HEK293 (cell line): Measurements from ENCODE around the gene CPNE8.

Source experiments
- BCL11A ChIP-seq: fragments of 450-650 bp; formaldehyde crosslinking; IDR thresholded peaks from 2 replicates; pipeline ENCODE4 v1.5.1; 2016; ENCODE audit warnings: low read depth, missing biosample characterization, missing genetic modification characterization
- FEZF1 ChIP-seq: fragments of 450-650 bp; formaldehyde crosslinking; IDR thresholded peaks from 2 replicates; pipeline ENCODE4 v1.5.1; 2016; ENCODE audit warnings: missing biosample characterization, missing genetic modification characterization
- MEIS1 ChIP-seq: sonication (generic); formaldehyde crosslinking; IDR thresholded peaks from 2 replicates; pipeline ENCODE4 v1.8.1; 2022; ENCODE audit warnings: missing genetic modification reagents, mild to moderate bottlenecking, borderline replicate concordance
- PRDM1 ChIP-seq: fragments of 450-650 bp; formaldehyde crosslinking; IDR thresholded peaks from 2 replicates; pipeline ENCODE4; 2016; ENCODE audit warnings: missing biosample characterization, missing genetic modification characterization
- ZBTB17 ChIP-seq: fragments of 450-650 bp; formaldehyde crosslinking; IDR thresholded peaks from 2 replicates; pipeline ENCODE4 v1.5.1; 2016; ENCODE audit warnings: missing biosample characterization, missing genetic modification characterization
- ZFP69B ChIP-seq: fragments of 450-650 bp; formaldehyde crosslinking; IDR thresholded peaks from 2 replicates; pipeline ENCODE4 v1.5.1; 2016; ENCODE audit warnings: missing biosample characterization, missing genetic modification characterization
- ZNF138 ChIP-seq: fragments of 450-650 bp; formaldehyde crosslinking; IDR thresholded peaks from 2 replicates; pipeline ENCODE4 v1.5.1; 2016; ENCODE audit warnings: missing biosample characterization, missing genetic modification characterization, borderline replicate concordance
- ZNF155 ChIP-seq: fragments of 450-650 bp; formaldehyde crosslinking; IDR thresholded peaks from 2 replicates; pipeline ENCODE4 v1.5.1; 2016; ENCODE audit warnings: missing biosample characterization, missing genetic modification characterization
- ZNF16 ChIP-seq: fragments of 450-650 bp; formaldehyde crosslinking; IDR thresholded peaks from 2 replicates; pipeline ENCODE4 v1.5.1; 2016; ENCODE audit warnings: low read depth, missing biosample characterization, missing genetic modification characterization
- ZNF175 ChIP-seq: fragments of 450-650 bp; formaldehyde crosslinking; IDR thresholded peaks from 2 replicates; pipeline ENCODE4 v1.5.1; 2016; ENCODE audit warnings: missing biosample characterization, missing genetic modification characterization
- ZNF302 ChIP-seq: fragments of 450-650 bp; formaldehyde crosslinking; IDR thresholded peaks from 2 replicates; pipeline ENCODE4 v1.5.1; 2016; ENCODE audit warnings: missing biosample characterization, missing genetic modification characterization, low read depth
- ZNF341 ChIP-seq: fragments of 450-650 bp; formaldehyde crosslinking; IDR thresholded peaks from 2 replicates; pipeline ENCODE4; 2016; ENCODE audit warnings: low read depth, missing biosample characterization, missing genetic modification characterization
- ZNF37A ChIP-seq: fragments of 450-650 bp; IDR thresholded peaks from 2 replicates; pipeline ENCODE4 v1.5.1; 2018; ENCODE audit warnings: missing biosample characterization, missing genetic modification characterization
- ZNF423 ChIP-seq: fragments of 450-650 bp; formaldehyde crosslinking; IDR thresholded peaks from 2 replicates; pipeline ENCODE4 v1.5.1; 2016; ENCODE audit warnings: missing biosample characterization, missing genetic modification characterization
- ZNF549 ChIP-seq: fragments of 450-650 bp; IDR thresholded peaks from 2 replicates; pipeline ENCODE4 v1.5.1; 2018; ENCODE audit warnings: missing biosample characterization, missing genetic modification characterization, mild to moderate bottlenecking, inconsistent platforms, moderate library complexity
- ZNF560 ChIP-seq: fragments of 450-650 bp; formaldehyde crosslinking; IDR thresholded peaks from 2 replicates; pipeline ENCODE4 v1.5.1; 2017; ENCODE audit warnings: missing biosample characterization, missing genetic modification characterization, borderline replicate concordance
- ZNF600 ChIP-seq: fragments of 450-650 bp; formaldehyde crosslinking; IDR thresholded peaks from 2 replicates; pipeline ENCODE4 v1.5.1; 2016; ENCODE audit warnings: missing biosample characterization, missing genetic modification characterization
- ZNF629 ChIP-seq: fragments of 450-650 bp; formaldehyde crosslinking; IDR thresholded peaks from 2 replicates; pipeline ENCODE4 v1.5.1; 2017; ENCODE audit warnings: missing biosample characterization, missing genetic modification characterization
- ZNF747 ChIP-seq: fragments of 450-650 bp; formaldehyde crosslinking; IDR thresholded peaks from 2 replicates; pipeline ENCODE4 v1.5.1; 2016; ENCODE audit warnings: missing biosample characterization, missing genetic modification characterization
- ZSCAN30 ChIP-seq: fragments of 450-650 bp; IDR thresholded peaks from 2 replicates; pipeline ENCODE4 v1.5.1; 2018; ENCODE audit warnings: missing biosample characterization, mild to moderate bottlenecking, missing genetic modification characterization, moderate library complexity
- TF ChIP-seq, protein P1 (sequence below): fragments of 450-650 bp; formaldehyde crosslinking; IDR thresholded peaks from 2 replicates; pipeline ENCODE4 v1.5.1; 2017; ENCODE audit warnings: missing biosample characterization, missing genetic modification characterization
- TF ChIP-seq, protein P2 (sequence below): fragments of 450-650 bp; formaldehyde crosslinking; IDR thresholded peaks from 2 replicates; pipeline ENCODE4 v1.5.1; 2016; ENCODE audit warnings: missing biosample characterization, missing genetic modification characterization
- TF ChIP-seq, protein P3 (sequence below): fragments of 450-650 bp; formaldehyde crosslinking; IDR thresholded peaks from 2 replicates; pipeline ENCODE4 v1.5.1; 2016; ENCODE audit warnings: missing biosample characterization, missing genetic modification characterization
- TF ChIP-seq, protein P4 (sequence below): sonication (generic); formaldehyde crosslinking; IDR thresholded peaks from 2 replicates; pipeline ENCODE4 v1.8.1; 2022; ENCODE audit warnings: mild to moderate bottlenecking, moderate library complexity, missing genetic modification reagents
- TF ChIP-seq, protein P5 (sequence below): fragments of 450-650 bp; formaldehyde crosslinking; IDR thresholded peaks from 2 replicates; pipeline ENCODE4 v1.5.1; 2017; ENCODE audit warnings: missing biosample characterization, missing genetic modification characterization
- TF ChIP-seq, protein P6 (sequence below): fragments of 450-650 bp; formaldehyde crosslinking; IDR thresholded peaks from 2 replicates; pipeline ENCODE4 v1.5.1; 2016; ENCODE audit warnings: missing biosample characterization, missing genetic modification characterization
- TF ChIP-seq, protein P7 (sequence below): fragments of 450-650 bp; formaldehyde crosslinking; IDR thresholded peaks from 2 replicates; pipeline ENCODE4 v1.5.1; 2016; ENCODE audit warnings: missing biosample characterization, missing genetic modification characterization

The CPNE8 gene

DNA sequence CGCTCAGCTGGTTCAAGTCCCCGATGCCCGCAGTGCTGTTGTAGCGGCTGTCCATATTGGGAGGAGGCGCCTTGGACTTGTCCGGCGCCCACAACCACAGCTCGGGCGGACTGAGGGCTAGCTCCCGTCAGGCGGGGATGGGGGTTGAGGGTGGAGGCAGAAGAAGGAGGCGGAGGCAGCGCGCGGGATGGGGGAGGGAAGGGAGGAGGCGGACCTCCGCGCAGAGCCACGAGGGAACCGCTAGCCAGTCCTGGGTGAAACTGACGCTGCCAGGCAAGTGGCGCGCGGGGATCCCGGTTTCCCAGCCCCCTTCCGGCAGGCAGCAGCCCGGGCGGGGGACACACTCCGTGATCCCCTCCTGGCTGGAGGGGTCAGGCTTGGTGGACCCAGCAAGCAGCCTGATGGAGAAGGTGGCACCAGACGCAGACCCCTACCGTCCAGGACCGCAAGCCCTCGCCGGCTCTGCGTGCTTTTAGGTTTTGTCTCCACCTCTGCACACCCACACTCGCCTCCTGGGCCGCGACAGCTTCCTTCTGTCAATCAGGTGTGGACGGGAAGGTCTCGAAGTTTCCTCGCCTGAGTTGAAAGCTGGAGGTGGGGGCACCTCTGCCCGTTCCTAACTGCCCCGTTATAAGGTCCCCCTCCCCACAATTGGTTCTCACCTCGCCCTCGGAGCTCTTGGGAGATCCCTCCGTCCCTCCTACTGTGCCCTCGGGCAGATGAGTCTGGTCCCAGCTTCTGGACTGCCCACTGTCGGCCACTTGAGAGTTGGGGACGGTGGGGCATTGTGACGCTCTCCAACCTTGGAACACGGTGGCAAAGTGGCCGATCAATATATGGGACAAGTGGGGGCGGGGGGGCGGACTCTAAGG is at the start of gene CPNE8 (continued):
- TF ChIP-seq ZNF138 = no peak
- no peak for TF ChIP-seq ZNF560 (tag by site-specific recombination)
- TF ChIP-seq ZFP69B = peak; percentile 48; the same call in 1 of the 2 replicates
- TF ChIP-seq, protein P1, sequence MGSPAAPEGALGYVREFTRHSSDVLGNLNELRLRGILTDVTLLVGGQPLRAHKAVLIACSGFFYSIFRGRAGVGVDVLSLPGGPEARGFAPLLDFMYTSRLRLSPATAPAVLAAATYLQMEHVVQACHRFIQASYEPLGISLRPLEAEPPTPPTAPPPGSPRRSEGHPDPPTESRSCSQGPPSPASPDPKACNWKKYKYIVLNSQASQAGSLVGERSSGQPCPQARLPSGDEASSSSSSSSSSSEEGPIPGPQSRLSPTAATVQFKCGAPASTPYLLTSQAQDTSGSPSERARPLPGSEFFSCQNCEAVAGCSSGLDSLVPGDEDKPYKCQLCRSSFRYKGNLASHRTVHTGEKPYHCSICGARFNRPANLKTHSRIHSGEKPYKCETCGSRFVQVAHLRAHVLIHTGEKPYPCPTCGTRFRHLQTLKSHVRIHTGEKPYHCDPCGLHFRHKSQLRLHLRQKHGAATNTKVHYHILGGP (tag by site-specific recombination) = no peak
- TF ChIP-seq ZNF341 (tag by site-specific recombination) = no peak; the same call in 1 of the 2 replicates
- TF ChIP-seq ZNF37A (tag by site-specific recombination) = no peak
- no peak for TF ChIP-seq ZNF175
- TF ChIP-seq ZSCAN30 (tag by site-specific recombination) = no peak; the same call in 1 of the 2 replicates
- no peak for TF ChIP-seq ZNF302
- TF ChIP-seq ZNF747 (tag by site-specific recombination) = no peak
- TF ChIP-seq MEIS1 = no peak
- 0 out of 2 replicates have a peak, but pooled peaks have one; percentile 62 for TF ChIP-seq ZBTB17 (tag by site-specific recombination)
- TF ChIP-seq BCL11A (tag by site-specific recombination) = peak; percentile 28; the same call in 1 of the 2 replicates
- TF ChIP-seq, protein P2, sequence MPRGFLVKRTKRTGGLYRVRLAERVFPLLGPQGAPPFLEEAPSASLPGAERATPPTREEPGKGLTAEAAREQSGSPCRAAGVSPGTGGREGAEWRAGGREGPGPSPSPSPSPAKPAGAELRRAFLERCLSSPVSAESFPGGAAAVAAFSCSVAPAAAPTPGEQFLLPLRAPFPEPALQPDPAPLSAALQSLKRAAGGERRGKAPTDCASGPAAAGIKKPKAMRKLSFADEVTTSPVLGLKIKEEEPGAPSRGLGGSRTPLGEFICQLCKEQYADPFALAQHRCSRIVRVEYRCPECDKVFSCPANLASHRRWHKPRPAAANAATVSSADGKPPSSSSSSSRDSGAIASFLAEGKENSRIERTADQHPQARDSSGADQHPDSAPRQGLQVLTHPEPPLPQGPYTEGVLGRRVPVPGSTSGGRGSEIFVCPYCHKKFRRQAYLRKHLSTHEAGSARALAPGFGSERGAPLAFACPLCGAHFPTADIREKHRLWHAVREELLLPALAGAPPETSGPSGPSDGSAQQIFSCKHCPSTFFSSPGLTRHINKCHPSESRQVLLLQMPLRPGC = 0 out of 2 replicates have a peak, but pooled peaks have one; percentile 8
- peak; percentile 11; the same call in 1 of the 2 replicates for TF ChIP-seq ZNF629 (tag by site-specific recombination)
- TF ChIP-seq, protein P3, sequence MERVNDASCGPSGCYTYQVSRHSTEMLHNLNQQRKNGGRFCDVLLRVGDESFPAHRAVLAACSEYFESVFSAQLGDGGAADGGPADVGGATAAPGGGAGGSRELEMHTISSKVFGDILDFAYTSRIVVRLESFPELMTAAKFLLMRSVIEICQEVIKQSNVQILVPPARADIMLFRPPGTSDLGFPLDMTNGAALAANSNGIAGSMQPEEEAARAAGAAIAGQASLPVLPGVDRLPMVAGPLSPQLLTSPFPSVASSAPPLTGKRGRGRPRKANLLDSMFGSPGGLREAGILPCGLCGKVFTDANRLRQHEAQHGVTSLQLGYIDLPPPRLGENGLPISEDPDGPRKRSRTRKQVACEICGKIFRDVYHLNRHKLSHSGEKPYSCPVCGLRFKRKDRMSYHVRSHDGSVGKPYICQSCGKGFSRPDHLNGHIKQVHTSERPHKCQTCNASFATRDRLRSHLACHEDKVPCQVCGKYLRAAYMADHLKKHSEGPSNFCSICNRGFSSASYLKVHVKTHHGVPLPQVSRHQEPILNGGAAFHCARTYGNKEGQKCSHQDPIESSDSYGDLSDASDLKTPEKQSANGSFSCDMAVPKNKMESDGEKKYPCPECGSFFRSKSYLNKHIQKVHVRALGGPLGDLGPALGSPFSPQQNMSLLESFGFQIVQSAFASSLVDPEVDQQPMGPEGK (tag by site-specific recombination) = peak; percentile 84
- no peak; the same call in 1 of the 2 replicates for TF ChIP-seq ZNF423 (tag by site-specific recombination)
- TF ChIP-seq, protein P4, sequence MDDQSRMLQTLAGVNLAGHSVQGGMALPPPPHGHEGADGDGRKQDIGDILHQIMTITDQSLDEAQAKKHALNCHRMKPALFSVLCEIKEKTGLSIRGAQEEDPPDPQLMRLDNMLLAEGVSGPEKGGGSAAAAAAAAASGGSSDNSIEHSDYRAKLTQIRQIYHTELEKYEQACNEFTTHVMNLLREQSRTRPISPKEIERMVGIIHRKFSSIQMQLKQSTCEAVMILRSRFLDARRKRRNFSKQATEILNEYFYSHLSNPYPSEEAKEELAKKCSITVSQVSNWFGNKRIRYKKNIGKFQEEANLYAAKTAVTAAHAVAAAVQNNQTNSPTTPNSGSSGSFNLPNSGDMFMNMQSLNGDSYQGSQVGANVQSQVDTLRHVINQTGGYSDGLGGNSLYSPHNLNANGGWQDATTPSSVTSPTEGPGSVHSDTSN (CRISPR knock-in tag) = no peak
- TF ChIP-seq ZNF16 = no peak
- peak; percentile 94 for TF ChIP-seq FEZF1 (tag by site-specific recombination)
- no peak for TF ChIP-seq ZNF155 (tag by site-specific recombination)
- 0 out of 2 replicates have a peak, but pooled peaks have one; percentile 14 for TF ChIP-seq PRDM1 (tag by site-specific recombination)
- TF ChIP-seq, protein P5, sequence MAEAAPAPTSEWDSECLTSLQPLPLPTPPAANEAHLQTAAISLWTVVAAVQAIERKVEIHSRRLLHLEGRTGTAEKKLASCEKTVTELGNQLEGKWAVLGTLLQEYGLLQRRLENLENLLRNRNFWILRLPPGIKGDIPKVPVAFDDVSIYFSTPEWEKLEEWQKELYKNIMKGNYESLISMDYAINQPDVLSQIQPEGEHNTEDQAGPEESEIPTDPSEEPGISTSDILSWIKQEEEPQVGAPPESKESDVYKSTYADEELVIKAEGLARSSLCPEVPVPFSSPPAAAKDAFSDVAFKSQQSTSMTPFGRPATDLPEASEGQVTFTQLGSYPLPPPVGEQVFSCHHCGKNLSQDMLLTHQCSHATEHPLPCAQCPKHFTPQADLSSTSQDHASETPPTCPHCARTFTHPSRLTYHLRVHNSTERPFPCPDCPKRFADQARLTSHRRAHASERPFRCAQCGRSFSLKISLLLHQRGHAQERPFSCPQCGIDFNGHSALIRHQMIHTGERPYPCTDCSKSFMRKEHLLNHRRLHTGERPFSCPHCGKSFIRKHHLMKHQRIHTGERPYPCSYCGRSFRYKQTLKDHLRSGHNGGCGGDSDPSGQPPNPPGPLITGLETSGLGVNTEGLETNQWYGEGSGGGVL (tag by site-specific recombination) = peak; percentile 72
- TF ChIP-seq, protein P6, sequence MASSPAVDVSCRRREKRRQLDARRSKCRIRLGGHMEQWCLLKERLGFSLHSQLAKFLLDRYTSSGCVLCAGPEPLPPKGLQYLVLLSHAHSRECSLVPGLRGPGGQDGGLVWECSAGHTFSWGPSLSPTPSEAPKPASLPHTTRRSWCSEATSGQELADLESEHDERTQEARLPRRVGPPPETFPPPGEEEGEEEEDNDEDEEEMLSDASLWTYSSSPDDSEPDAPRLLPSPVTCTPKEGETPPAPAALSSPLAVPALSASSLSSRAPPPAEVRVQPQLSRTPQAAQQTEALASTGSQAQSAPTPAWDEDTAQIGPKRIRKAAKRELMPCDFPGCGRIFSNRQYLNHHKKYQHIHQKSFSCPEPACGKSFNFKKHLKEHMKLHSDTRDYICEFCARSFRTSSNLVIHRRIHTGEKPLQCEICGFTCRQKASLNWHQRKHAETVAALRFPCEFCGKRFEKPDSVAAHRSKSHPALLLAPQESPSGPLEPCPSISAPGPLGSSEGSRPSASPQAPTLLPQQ (tag by site-specific recombination) = peak; percentile 60; the same call in 1 of the 2 replicates
- TF ChIP-seq, protein P7, sequence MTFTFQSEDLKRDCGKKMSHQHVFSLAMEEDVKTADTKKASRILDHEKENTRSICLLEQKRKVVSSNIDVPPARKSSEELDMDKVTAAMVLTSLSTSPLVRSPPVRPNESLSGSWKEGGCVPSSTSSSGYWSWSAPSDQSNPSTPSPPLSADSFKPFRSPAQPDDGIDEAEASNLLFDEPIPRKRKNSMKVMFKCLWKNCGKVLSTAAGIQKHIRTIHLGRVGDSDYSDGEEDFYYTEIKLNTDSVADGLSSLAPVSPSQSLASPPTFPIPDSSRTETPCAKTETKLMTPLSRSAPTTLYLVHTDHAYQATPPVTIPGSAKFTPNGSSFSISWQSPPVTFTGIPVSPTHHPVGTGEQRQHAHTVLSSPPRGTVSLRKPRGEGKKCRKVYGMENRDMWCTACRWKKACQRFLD (tag by site-specific recombination) = no peak
- no peak; the same call in 1 of the 2 replicates for TF ChIP-seq ZNF600 (tag by site-specific recombination)
- TF ChIP-seq ZNF549 = no peak
